KMS-11 (cell line): ENCODE data around the gene EVA1C.
"Not testable (repeated sequence)": the region's sequence is repeated elsewhere in the genome, so short reads cannot be mapped to it uniquely, and the experiment has no call there.

Experiments used
- H2AFZ ChIP-seq: fragments of 200-600 bp; sonication (generic); 2 replicates; pipeline ENCODE4 v1.6.1; 2016; ENCODE audit warnings: antibody characterized with exemption, mixed run types, low read depth
- H3K27ac ChIP-seq: fragments of 200-600 bp; sonication (generic); 2 replicates; pipeline ENCODE4 v1.6.1; 2016; ENCODE audit warnings: mild to moderate bottlenecking, mixed run types
- H3K27me3 ChIP-seq: fragments of 200-600 bp; sonication (generic); 2 replicates; pipeline ENCODE4 v1.6.1; 2017; ENCODE audit warnings: mild to moderate bottlenecking, low read depth, mixed run types, moderate library complexity; ENCODE audit not compliant: insufficient read depth
- H3K36me3 ChIP-seq: fragments of 200-600 bp; sonication (generic); 2 replicates; pipeline ENCODE4 v1.6.1; 2017; ENCODE audit warnings: mild to moderate bottlenecking, mixed run types; ENCODE audit not compliant: insufficient read depth
- H3K4me1 ChIP-seq: fragments of 200-600 bp; sonication (generic); 2 replicates; pipeline ENCODE4 v1.6.1; 2016; ENCODE audit warnings: mild to moderate bottlenecking, low read depth, mixed run types; ENCODE audit not compliant: poor library complexity, severe bottlenecking
- H3K4me2 ChIP-seq: fragments of 200-600 bp; sonication (generic); 2 replicates; pipeline ENCODE4 v1.7.0; 2016; ENCODE audit warnings: mild to moderate bottlenecking, mixed run types
- H3K4me3 ChIP-seq: fragments of 200-600 bp; sonication (generic); IDR thresholded peaks from 2 replicates; pipeline ENCODE4 v1.6.1; 2017; ENCODE audit warnings: low read depth, low read length, mixed read lengths; ENCODE audit not compliant: insufficient read depth
- H3K79me2 ChIP-seq: fragments of 200-600 bp; sonication (generic); 2 replicates; pipeline ENCODE4 v1.6.1; 2016; ENCODE audit warnings: low read depth, mixed run types; ENCODE audit not compliant: insufficient read depth
- H3K9ac ChIP-seq: fragments of 200-600 bp; sonication (generic); 2 replicates; pipeline ENCODE4 v1.6.1; 2016; ENCODE audit warnings: mild to moderate bottlenecking, mixed run types
- H4K20me1 ChIP-seq: fragments of 200-600 bp; sonication (generic); 2 replicates; pipeline ENCODE4 v1.6.1; 2016; ENCODE audit warnings: mild to moderate bottlenecking, mixed run types; ENCODE audit not compliant: insufficient read depth
- CTCF ChIP-seq: fragments of 200-600 bp; sonication (generic); conservative IDR thresholded peaks from 2 replicates; pipeline ENCODE4 v1.6.1; 2017; ENCODE audit warnings: low read depth, mild to moderate bottlenecking, antibody characterized with exemption, low read length, moderate library complexity, mixed read lengths

Gene EVA1C

GRCh38 chr21:32442566-32443318 is 30.2 kb downstream of the EVA1C start:
- no peak overlapping the region for H3K9ac ChIP-seq
- H2AFZ ChIP-seq, result no peak overlapping the region
- no peaks in the 10 kb centered on the region for H3K79me2 ChIP-seq
- H3K27ac ChIP-seq, result no peak overlapping the region
- TF ChIP-seq CTCF, result no peak
- H3K27me3 ChIP-seq, result no peaks in the 10 kb centered on the region
- no peaks in the 10 kb centered on the region for H3K36me3 ChIP-seq
- H3K4me1 ChIP-seq, result no peaks in the 10 kb centered on the region
- H3K4me2 ChIP-seq, result no peak overlapping the region
- H3K4me3 ChIP-seq, result no peak overlapping the region
- no peaks in the 10 kb centered on the region for H4K20me1 ChIP-seq

- no peak for TF ChIP-seq CTCF
- Histone ChIP-seq H2AFZ (no peak overlapping the region), H3K36me3 (no peaks in the 10 kb centered on the region), H3K4me3 (no peak overlapping the region), H3K9ac (no peak overlapping the region), H3K79me2 (no peaks in the 10 kb centered on the region), H3K4me1 (no peaks in the 10 kb centered on the region), H4K20me1 (no peaks in the 10 kb centered on the region), H3K27me3 (no peaks in the 10 kb centered on the region), H3K4me2 (no peak overlapping the region), H3K27ac (no peak overlapping the region)
These were observed 32.6 kb downstream of the EVA1C start for GRCh38 chr21:32445101-32445500.

- not testable (repeated sequence) for H3K9ac ChIP-seq, H3K4me3 ChIP-seq, H2AFZ ChIP-seq, H3K79me2 ChIP-seq, H4K20me1 ChIP-seq, H3K4me2 ChIP-seq, H3K4me1 ChIP-seq, H3K27ac ChIP-seq, H3K36me3 ChIP-seq, H3K27me3 ChIP-seq
These were observed 33.9 kb downstream of the EVA1C start for GRCh38 chr21:32446440-32446839.

- no peaks in the 10 kb centered on the region for H3K36me3 ChIP-seq
- no peaks in the 10 kb centered on the region for H4K20me1 ChIP-seq
- TF ChIP-seq CTCF, result no peak
- no peak overlapping the region for H3K4me2 ChIP-seq
- H3K27ac ChIP-seq, result no peak overlapping the region
- no peaks in the 10 kb centered on the region for H3K79me2 ChIP-seq
- H3K4me1 ChIP-seq, result no peaks in the 10 kb centered on the region
- no peak overlapping the region for H3K4me3 ChIP-seq
- no peak overlapping the region for H3K9ac ChIP-seq
- no peak overlapping the region for H2AFZ ChIP-seq
- no peaks in the 10 kb centered on the region for H3K27me3 ChIP-seq
These were observed 34.7 kb downstream of the EVA1C start for GRCh38 chr21:32447224-32447623.

- no peak for TF ChIP-seq CTCF
- H3K9ac ChIP-seq, result no peak overlapping the region
- no peak overlapping the region for H3K4me2 ChIP-seq
- no peaks in the 10 kb centered on the region for H3K4me1 ChIP-seq
- H3K27ac ChIP-seq, result no peak overlapping the region
- H3K36me3 ChIP-seq, result no peaks in the 10 kb centered on the region
- no peaks in the 10 kb centered on the region for H3K79me2 ChIP-seq
- no peaks in the 10 kb centered on the region for H4K20me1 ChIP-seq
- H3K4me3 ChIP-seq, result no peak overlapping the region
- H2AFZ ChIP-seq, result no peak overlapping the region
- H3K27me3 ChIP-seq, result no peaks in the 10 kb centered on the region
These were observed 36.5 kb downstream of the EVA1C start for GRCh38 chr21:32448803-32449594.

- H3K4me1 ChIP-seq, H3K4me2 ChIP-seq, H3K36me3 ChIP-seq, H2AFZ ChIP-seq, H3K79me2 ChIP-seq, H3K9ac ChIP-seq, H3K4me3 ChIP-seq, H3K27me3 ChIP-seq, H3K27ac ChIP-seq, H4K20me1 ChIP-seq: not testable (repeated sequence)
These were observed 38.6 kb downstream of the EVA1C start for GRCh38 chr21:32450881-32451701.
